ENCODE results near the gene HYAL3. TPM values are rescaled to one million over a fixed set of nuclear protein-coding genes. Genes with fewer than 3 reads are reported as not detected.
A peak's percentile ranks its signal among the peaks of the same experiment; 100 is the strongest.

Gene HYAL3
- total and polyA plus RNA-seq, 2 of the 8 experiments (the other 6 are each of a cell fraction or from before 2014, with no cell fraction given): 3.2 to 12.2 TPM

DNA sequence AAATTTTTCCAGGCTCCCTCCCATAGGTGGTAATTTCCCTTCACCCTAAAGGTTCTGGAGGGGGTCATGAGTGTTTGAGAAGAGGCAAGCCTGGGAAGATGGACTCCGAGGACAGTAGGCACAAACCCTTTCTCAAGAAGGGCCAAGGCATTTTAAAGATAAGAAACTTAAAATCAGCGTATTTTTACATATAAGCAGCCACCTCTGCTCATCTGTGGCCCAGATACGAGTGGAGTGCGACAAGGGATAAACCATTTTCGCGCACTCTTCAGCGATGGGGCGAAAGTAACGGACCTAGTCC, 40.9 kb upstream of the HYAL3 start:
- peaks cover 0 to 17% of the 10 kb centered on the region in 2 experiments; a peak in 2 of 4 replicates for H3K79me2 ChIP-seq (ENCODE audit: control insufficient read depth in 1 of 2, insufficient read depth in 2 of 2, low read length in 2 of 2)
- no peak overlapping the region for H2BK20ac ChIP-seq (ENCODE audit: low read length)
- no peaks in the 10 kb centered on the region for H3K36me3 ChIP-seq (ENCODE audit: control insufficient read depth in 2 of 4, insufficient read depth in 4 of 4, low read length in 3 of 4)
- no peak overlapping the region for H3K4ac ChIP-seq (replicated peaks; ENCODE audit: insufficient read length, low read depth, low read length)
- H3K23ac ChIP-seq (ENCODE audit: insufficient read length): no peak overlapping the region
- peak overlapping the region; percentile 75; the same call in 1 of the 2 replicates for H3K18ac ChIP-seq (ENCODE audit: extremely low read depth, low read length)
- no peak overlapping the region for H4K91ac ChIP-seq (replicated peaks; ENCODE audit: insufficient read length, low read length)
- no peak overlapping the region for H2AFZ ChIP-seq (ENCODE audit: low read length)
- H3K9me3 ChIP-seq (ENCODE audit: insufficient read depth in 2 of 2, low read depth in 1 of 2, low read length in 1 of 2): no peaks in the 10 kb centered on the region
- peaks cover 23 to 62% (median 48%) of the 10 kb centered on the region in 4 experiments for H3K27me3 ChIP-seq (replicated peaks in 1 of 4; ENCODE audit: control insufficient read depth in 3 of 4, extremely low read depth in 1 of 4, insufficient read depth in 3 of 4, low read length in 3 of 4)
- peaks cover 3% of the 10 kb centered on the region; the same call in 1 of the 2 replicates for H3K79me1 ChIP-seq (ENCODE audit: low read depth, low read length)
- H3K14ac ChIP-seq (ENCODE audit: insufficient read length): no peak overlapping the region
- no peak overlapping the region for H3K9ac ChIP-seq (replicated peaks in 1 of 4; ENCODE audit: extremely low read depth in 1 of 4, low read depth in 3 of 4, low read length in 3 of 4)
- H2BK5ac ChIP-seq (ENCODE audit: low read depth, low read length): no peak overlapping the region
- H3K4me3 ChIP-seq (ENCODE audit: extremely low read depth in 1 of 4, insufficient read depth in 2 of 4, low read depth in 3 of 4, low read length in 4 of 4): peak overlapping the region; percentile 33 to 63 (median 46)
- DNase-seq (ENCODE audit: low read depth in 1 of 2, low spot score in 2 of 2): no peak
- ChIA-PET POLR2A (ENCODE audit: partially characterized antibody) (interaction anchor here (0.5 to 3.3 kb wide), 6 partner anchors 10 to 33 kb away, joined by 3 to 17 read pairs (median 4); partner anchors contain the start of genes CYB561D2, HYAL2, NPRL2 and TUSC2), CTCF (ENCODE audit: partially characterized antibody) (interaction anchor here (0.9 to 1.2 kb wide), 3 partner anchors 17 to 273 kb away, joined by 3 to 4 read pairs (median 3); no protein-coding TSS in a partner anchor)
- no peak overlapping the region for H2BK120ac ChIP-seq (replicated peaks; ENCODE audit: low read depth, low read length)
- no peak overlapping the region for H3K27ac ChIP-seq (ENCODE audit: low read depth, low read length)
- H3K4me2 ChIP-seq (ENCODE audit: insufficient read depth in 1 of 2, low read depth in 2 of 2, low read length in 2 of 2): peak overlapping the region; percentile 65 to 87
- H3K4me1 ChIP-seq (replicated peaks in 1 of 4; ENCODE audit: control insufficient read depth in 3 of 4, insufficient read depth in 4 of 4, low read length in 3 of 4): peaks cover 0 to 21% (median 15%) of the 10 kb centered on the region in 4 experiments; a peak in 5 of 7 replicates
- H2BK15ac ChIP-seq (ENCODE audit: low read length): no peak overlapping the region
- H2AK5ac ChIP-seq (ENCODE audit: low read depth, low read length): no peak overlapping the region
- TF ChIP-seq NRF1 (IDR thresholded peaks at IDR 0.05; ENCODE audit: low read depth, low read length) (no peak), NANOG (IDR thresholded peaks at IDR 0.05; ENCODE audit: insufficient read depth, low read depth, low read length, poor library complexity, severe bottlenecking) (no peak), HDAC6 (IDR thresholded peaks at IDR 0.05; ENCODE audit: low read depth, low read length) (no peak), CEBPB (IDR thresholded peaks at IDR 0.05; ENCODE audit: low read depth, low read length) (no peak), POU5F1 (IDR thresholded peaks at IDR 0.05; ENCODE audit: low read depth, low read length) (no peak), RNF2 (IDR thresholded peaks at IDR 0.05; ENCODE audit: borderline replicate concordance, low read depth, low read length, missing control alignments, poor library complexity, severe bottlenecking) (no peak), JUN (IDR thresholded peaks at IDR 0.05; ENCODE audit: low read depth, low read length) (no peak), TCF12 (IDR thresholded peaks at IDR 0.05; ENCODE audit: low read depth, low read length) (no peak), TBP (IDR thresholded peaks at IDR 0.05; ENCODE audit: low read depth, low read length) (no peak), TEAD4 (IDR thresholded peaks at IDR 0.05; ENCODE audit: low read depth, low read length) (no peak)
- peak overlapping the region; percentile 46; the same call in 1 of the 2 replicates for H2BK12ac ChIP-seq (ENCODE audit: low read depth, low read length)
- no peak overlapping the region for H3K56ac ChIP-seq (replicated peaks; ENCODE audit: insufficient read length, low read depth, low read length)
- FAIRE-seq: no peak
- H4K5ac ChIP-seq (ENCODE audit: insufficient read length, low read depth, low read length): no peak overlapping the region
- H3K23me2 ChIP-seq (ENCODE audit: low read depth, low read length): peaks cover 18% of the 10 kb centered on the region
- H4K20me1 ChIP-seq (replicated peaks in 1 of 2; ENCODE audit: control insufficient read depth in 1 of 2, insufficient read depth in 2 of 2, low read length in 2 of 2): peaks cover 0 to 9% of the 10 kb centered on the region in 2 experiments
- 30% methylated on average over 9 of the region's 9 CpGs; no CpG with 5 or more reads in 1 of the 2 experiments for WGBS, 2 experiments (ENCODE audit: extremely low coverage in 1 of 2, insufficient coverage in 1 of 2, insufficient read length in 1 of 2, insufficient replicate concordance in 2 of 2, low coverage in 1 of 2, low lambda C conversion rate in 2 of 2, missing lambda C conversion rate in 1 of 2)
- peak overlapping the region; percentile 57; the same call in 1 of the 2 replicates for H4K8ac ChIP-seq (ENCODE audit: extremely low read depth, insufficient read depth, low read length)

Data from H1 (cell line).